Body of pancreas (tissue), 4 donors: ENCODE results near the gene AGPAT4.

ENCODE experiments used
- CTCF ChIP-seq, 7 experiments: fragments of 450-650 bp in 4 of 7; fragments of 200-600 bp in 3 of 7; sonication (generic) in 3 of 7; IDR thresholded peaks; one replicate each; pipeline ENCODE4 v1.5.1; 2016 to 2019; ENCODE audit warnings: antibody characterized with exemption in 7 of 7
- POLR2A ChIP-seq, 3 donors: fragments of 450-650 bp; IDR thresholded peaks; one replicate each; pipeline ENCODE4 v1.6.1; 2016; ENCODE audit warnings: antibody characterized with exemption in 3 of 3, mild to moderate bottlenecking in 2 of 3

GRCh38 chr6:161255518-161255917 is 18.3 kb downstream of the AGPAT4 start:
- TF ChIP-seq CTCF (IDR thresholded peaks at IDR 0.05), result no peak
- TF ChIP-seq POLR2A (IDR thresholded peaks at IDR 0.05), result no peak
